A673 (cell line): ENCODE measurements around the gene BPIFB1.

Source experiments
- CTCF ChIP-seq: fragments of 300-800, 200-600 bp; sonication (generic); conservative IDR thresholded peaks from 2 replicates; pipeline ENCODE4 v1.5.1; 2017; ENCODE audit warnings: low read depth, mild to moderate bottlenecking, antibody characterized with exemption, low read length, moderate library complexity, mixed read lengths
- EZH2 ChIP-seq: fragments of 200-600 bp; sonication (generic); IDR thresholded peaks from 2 replicates; pipeline ENCODE4 v1.6.1; 2017; ENCODE audit warnings: borderline replicate concordance, low read depth, mild to moderate bottlenecking, mixed read lengths, antibody characterized with exemption, low read length; ENCODE audit not compliant: poor library complexity, severe bottlenecking

GRCh38 chr20:33236351-33236750 is 46.7 kb upstream of the BPIFB1 start:
- TF ChIP-seq CTCF (no peak), EZH2 (no peak)
